Measurements from ENCODE around the gene ABI3.
A peak's percentile ranks its signal among the peaks of the same experiment; 100 is the strongest.

The ABI3 gene

DNA sequence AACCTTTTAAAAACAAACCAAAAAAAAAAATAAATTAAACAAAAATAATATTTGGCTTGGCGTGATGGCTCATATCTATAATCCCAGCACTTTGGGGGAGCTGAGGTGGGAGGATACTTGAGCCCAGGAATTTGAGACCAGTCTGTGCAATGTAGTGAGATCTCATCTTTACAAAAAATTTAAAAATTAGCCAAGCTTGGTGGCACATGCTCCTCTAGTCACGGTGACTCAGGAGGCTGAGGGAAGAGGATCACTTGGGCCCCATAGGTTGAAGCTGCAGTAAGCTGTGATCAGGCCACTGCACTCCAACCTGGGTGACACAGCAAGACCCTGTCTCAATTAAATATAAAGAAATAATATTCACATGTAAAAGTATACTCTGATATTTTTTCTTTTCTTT, 12.3 kb upstream of the ABI3 start:
- no peak for DNase-seq

DNA sequence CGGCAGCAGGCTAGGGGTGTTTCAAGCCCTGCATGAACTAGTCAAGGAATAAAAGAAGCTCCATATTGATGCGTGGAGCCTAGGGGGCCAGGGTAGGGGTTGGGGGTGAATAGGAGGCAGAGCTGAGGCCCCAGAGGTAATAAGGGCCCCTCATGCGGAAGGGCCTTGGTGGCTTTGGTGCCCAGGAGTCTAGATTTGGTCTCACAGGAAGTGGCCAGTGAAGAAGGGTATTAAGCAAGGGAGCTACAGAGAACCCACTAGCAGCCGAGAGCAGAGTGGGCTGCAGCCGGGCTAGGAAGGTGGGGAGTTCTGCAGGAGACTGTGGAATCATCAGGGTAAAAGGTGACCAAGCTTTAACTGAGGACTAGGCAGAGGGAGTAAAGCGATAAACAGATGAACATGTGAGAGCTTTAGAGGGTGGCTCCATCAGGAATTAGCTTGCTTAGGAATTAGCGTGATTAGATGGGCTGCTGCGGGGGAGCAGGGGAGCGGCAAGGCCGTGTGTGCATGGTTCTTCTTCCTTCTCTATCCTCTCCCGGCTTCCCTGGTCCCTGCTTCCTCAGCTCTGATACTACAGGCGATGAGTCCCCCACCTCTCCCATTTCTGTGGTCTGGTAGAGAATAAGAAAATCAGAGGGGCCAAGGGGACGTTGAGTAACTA, 10.0 kb upstream of the ABI3 start:
- DNase-seq = no peak

DNA sequence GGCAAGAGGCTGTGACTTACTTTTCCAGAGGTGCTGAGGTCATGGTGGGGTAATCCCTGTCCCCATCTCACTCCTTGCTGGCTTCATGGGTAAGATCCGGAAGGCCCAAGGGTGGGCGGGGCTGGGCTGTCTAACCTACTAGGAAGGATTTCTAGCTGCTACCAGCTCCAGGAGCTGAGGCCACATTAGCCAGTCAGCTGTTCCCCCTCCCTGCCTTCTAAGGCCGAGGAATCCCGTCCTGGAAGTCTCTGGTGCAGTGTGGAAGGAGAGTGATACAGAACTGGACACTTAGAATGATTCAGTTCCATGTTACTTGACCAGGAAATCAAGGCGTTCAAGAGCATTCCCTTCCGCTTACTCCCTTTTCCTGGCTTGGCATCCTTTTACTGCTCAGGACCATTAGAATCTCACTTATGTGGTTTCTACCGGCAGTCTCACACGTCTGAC, 9.0 kb upstream of the ABI3 start:
- no peak for DNase-seq

DNA sequence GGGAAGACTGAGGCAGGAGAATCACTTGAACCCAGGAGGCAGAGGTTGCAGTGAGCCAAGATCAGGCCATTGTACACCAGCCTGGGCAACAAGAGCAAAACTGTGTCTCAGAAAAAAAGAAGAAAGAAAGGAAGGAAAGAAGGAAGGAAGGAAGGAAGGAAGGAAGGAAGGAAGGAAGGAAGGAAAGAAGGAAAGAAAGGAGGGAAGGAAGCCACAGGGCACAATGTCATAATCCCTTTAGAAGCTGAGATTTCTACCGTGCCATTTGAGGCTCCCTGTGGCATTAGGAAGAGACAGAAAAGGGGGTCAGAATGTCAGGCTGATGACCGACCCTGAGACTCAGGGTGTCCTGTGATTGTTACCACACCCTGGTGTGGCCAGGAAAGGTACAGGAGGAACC, 6.7 kb upstream of the ABI3 start:
- DNase-seq = no peak

DNA sequence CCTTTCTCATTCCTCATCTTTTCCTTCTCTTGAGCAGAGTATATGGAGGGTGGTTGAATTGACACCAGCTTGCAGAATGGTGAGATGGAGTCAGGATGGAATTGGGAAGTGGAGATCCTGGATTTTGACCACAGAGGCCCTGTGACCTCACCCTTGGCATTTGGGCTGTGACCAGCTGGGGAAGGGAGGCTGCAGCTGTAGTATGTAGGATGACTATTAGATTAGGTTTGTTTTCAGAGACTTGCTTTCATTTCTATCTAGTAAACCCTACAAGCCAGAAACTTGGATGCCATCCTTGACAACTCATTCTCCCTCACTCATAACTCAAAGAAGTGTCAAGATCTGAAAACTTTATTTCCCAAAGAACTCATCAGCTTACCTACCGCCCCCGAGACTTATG, 6.0 kb upstream of the ABI3 start:
- no peak for DNase-seq

- DNase-seq = no peak
Observed at GRCh38 chr17:49209061-49209571, 1.4 kb upstream of the ABI3 start.

GRCh38 chr17:49213399-49213798, 2.9 kb downstream of the ABI3 start:
- no peak for DNase-seq

DNA sequence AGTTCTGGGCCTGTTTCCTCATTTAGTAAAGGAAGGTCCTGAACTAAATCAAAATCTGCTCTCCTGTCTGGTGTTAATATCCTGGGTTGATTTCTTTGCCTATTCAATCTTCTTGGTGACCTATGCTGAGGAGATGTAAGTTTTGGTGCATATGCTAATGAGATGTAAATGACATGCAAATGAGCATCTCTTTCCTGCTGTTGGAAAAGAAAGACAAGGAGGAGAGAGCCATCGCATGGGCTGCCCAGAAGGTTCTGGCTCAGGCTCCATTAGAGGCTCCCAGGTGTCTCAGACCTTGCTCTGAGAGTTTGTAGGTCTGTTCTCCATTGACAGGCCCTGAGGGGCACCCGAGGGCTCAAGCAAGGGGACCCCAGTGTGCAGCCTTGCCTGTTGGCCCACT, 3.3 kb downstream of the ABI3 start:
- no peak for DNase-seq

- DNase-seq = no peak
Observed at GRCh38 chr17:49214676-49215360, 4.3 kb downstream of the ABI3 start.

- no peak for DNase-seq
Observed at GRCh38 chr17:49216482-49216881, 6.0 kb downstream of the ABI3 start.

DNA sequence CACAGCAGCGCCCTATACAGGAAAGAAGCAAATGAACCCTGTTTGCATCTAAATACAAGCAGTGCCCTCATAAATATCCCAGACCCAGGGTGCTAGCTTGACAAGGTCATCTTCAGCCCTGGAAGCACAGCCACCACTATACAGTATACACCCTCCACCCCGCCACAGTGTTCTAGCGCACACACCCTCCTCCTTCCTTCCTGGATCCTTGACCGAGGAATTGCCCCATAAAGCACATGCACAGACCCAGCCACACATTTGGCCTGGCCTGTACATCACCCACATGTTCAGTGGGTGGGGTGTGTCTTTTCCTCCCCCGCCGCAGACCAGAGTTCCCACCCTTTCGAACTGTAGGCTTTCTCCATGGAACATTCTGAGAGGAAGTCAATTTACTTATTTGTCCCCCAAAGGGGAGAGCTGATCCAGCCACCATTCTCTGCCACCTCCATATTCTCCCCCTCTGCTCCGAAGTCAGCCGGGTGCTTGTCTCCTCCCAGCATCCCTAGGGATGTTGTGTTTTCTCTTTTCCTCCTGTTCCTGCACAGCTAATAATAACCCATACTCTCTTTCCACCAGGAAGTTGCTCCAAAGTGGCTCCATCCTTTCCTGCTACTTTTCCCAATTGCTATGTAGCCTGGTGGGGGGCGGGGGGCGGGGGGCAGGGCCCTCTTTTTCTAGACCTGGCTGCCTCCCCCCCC, 6.6 kb downstream of the ABI3 start:
- DNase-seq = no peak

GRCh38 chr17:49217651-49218413, 7.3 kb downstream of the ABI3 start:
- DNase-seq = no peak

- no peak for DNase-seq
Observed at GRCh38 chr17:49218941-49219913, 8.7 kb downstream of the ABI3 start.

DNA sequence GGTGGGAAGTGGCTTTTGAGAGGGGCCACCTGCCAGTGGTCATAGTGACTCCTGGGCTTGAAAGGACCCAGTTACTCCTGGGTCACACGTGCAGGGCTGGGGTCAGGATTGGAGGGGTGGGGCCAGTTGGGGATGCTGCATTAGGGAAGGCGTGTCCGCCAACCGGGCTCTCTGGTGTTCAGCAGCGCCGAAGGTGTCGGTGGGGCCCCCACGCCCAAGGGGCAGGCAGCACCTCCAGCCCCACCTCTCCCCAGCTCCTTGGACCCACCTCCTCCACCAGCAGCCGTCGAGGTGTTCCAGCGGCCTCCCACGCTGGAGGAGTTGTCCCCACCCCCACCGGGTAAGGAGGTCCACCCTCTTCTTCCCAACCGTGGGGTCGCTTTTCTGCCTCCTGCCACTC, 9.5 kb downstream of the ABI3 start:
- no peak for DNase-seq

GRCh38 chr17:49223168-49223516, 12.6 kb downstream of the ABI3 start:
- no peak for DNase-seq

- peak; percentile 79 for DNase-seq
Observed at GRCh38 chr17:49223517-49224197, 13.2 kb downstream of the ABI3 start.

GRCh38 chr17:49224198-49224996, 13.9 kb downstream of the ABI3 start:
- peak; percentile 47 for DNase-seq

DNA sequence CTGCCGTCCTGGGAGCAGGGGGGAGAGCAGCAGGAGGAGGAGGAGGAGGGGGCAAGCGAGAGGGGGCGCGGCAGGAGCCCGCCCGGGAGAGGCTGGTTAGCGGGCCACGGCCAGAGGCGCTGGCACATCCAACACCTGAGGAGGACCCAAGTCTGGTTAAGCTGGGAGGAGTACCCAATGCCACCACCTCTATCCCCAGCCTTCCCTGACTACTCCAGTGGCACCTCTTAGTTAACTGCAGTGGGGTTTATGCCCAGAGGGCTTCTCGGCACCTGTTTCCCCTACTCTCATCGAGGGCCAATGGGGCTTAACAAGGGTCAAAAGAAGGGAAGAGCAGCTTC, 14.5 kb downstream of the ABI3 start:
- no peak for DNase-seq

DNA sequence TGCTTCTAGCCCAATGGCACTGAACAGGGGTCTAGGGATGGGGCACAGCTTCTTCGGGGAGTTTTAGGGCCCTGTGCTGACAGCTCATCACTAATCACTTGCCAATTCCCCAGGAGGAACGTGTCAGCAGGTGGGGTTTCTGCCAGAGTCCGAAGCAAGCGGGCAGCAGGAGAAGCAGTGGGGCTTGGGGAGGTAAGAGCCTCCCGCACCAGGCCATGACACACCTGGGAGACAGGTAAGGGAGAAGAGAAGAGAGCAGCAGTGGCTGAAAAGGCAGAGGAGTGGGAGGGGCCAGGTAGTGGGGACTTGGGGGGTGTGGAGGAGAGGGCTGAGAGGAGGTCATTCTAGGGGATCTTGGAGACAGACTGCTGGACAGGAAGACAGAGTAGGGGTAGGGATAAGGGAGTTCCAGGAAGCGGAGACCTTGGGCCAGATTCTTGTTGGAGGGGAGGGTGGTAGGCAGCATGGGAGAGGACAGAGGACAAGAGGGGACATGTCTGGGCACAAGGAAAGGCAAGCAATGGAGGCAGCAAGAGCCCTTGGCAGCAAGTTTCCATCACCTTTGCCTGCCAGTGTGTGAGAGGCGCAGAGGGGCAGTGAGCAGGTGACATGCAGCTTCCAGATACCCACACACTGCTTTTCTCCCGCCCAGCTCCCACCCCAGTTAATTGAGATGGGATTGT, 15.2 kb downstream of the ABI3 start:
- no peak for DNase-seq
